Stimulated activated CD4-positive, alpha-beta T cell treated with anti-CD3 and anti-CD28 coated beads, Interleukin-2, amount 100 ng/mL, for 48 hours (primary cell): ENCODE measurements around the gene AGBL2.
"Not testable (repeated sequence)": the region's sequence is repeated elsewhere in the genome, so short reads cannot be mapped to it uniquely, and the experiment has no call there.

Experiments
- DNase-seq, 2 donors: peaks; one replicate each; pipeline ENCODE4 v3.0.0-alpha.2; 2020

The AGBL2 gene

GRCh38 chr11:47688111-47688510 lies 27.1 kb downstream of the AGBL2 start:
- DNase-seq = no peak

- not testable (repeated sequence) for DNase-seq
Observed at GRCh38 chr11:47686704-47687103, 28.5 kb downstream of the AGBL2 start.

GRCh38 chr11:47686151-47686550 lies 29.0 kb downstream of the AGBL2 start:
- no peak for DNase-seq

- DNase-seq = no peak
Observed at GRCh38 chr11:47675851-47676250, 39.3 kb downstream of the AGBL2 start.

- no peak for DNase-seq
Observed at GRCh38 chr11:47672283-47672730, 42.9 kb downstream of the AGBL2 start.

- DNase-seq = no peak
Observed at GRCh38 chr11:47669856-47670255, 45.3 kb downstream of the AGBL2 start.

GRCh38 chr11:47668665-47669064 lies 46.5 kb downstream of the AGBL2 start:
- no peak for DNase-seq

GRCh38 chr11:47667555-47667954 lies 47.6 kb downstream of the AGBL2 start:
- no peak for DNase-seq

GRCh38 chr11:47667135-47667534 lies 48.0 kb downstream of the AGBL2 start:
- DNase-seq = no peak

GRCh38 chr11:47664936-47665335 lies 50.2 kb downstream of the AGBL2 start:
- DNase-seq = peak in 1 of 2 donors; percentile 9

- DNase-seq = no peak
Observed at GRCh38 chr11:47661245-47661644, 53.9 kb downstream of the AGBL2 start.

- no peak for DNase-seq
Observed at GRCh38 chr11:47659276-47659675, 55.9 kb downstream of the AGBL2 start.

GRCh38 chr11:47656260-47656885 lies 58.8 kb downstream of the AGBL2 start:
- DNase-seq = no peak

GRCh38 chr11:47651818-47652469 lies 63.2 kb downstream of the AGBL2 start:
- DNase-seq = no peak

- DNase-seq = no peak
Observed at GRCh38 chr11:47649276-47649675, 65.9 kb downstream of the AGBL2 start.

GRCh38 chr11:47646019-47646418 lies 69.2 kb downstream of the AGBL2 start:
- DNase-seq = no peak

- no peak for DNase-seq
Observed at GRCh38 chr11:47645500-47645899, 69.7 kb downstream of the AGBL2 start.

- peak; percentile 94 for DNase-seq
Observed at GRCh38 chr11:47642099-47642855, 72.9 kb downstream of the AGBL2 start, which contains the start of gene MTCH2. Gene MTCH2, minus strand, starts transcription at chr11:47642559. Its CDS starts 94 bp downstream, at chr11:47642465.

GRCh38 chr11:47641600-47642098 lies 73.5 kb downstream of the AGBL2 start:
- DNase-seq = no peak

GRCh38 chr11:47640506-47640905 lies 74.7 kb downstream of the AGBL2 start:
- not testable (repeated sequence) for DNase-seq

GRCh38 chr11:47636331-47636730 lies 78.8 kb downstream of the AGBL2 start:
- not testable (repeated sequence) for DNase-seq

- no peak for DNase-seq
Observed at GRCh38 chr11:47631473-47631872, 83.7 kb downstream of the AGBL2 start.

- DNase-seq = no peak
Observed at GRCh38 chr11:47628026-47628425, 87.1 kb downstream of the AGBL2 start.

GRCh38 chr11:47626234-47626633 lies 88.9 kb downstream of the AGBL2 start:
- no peak for DNase-seq
